Measurements from ENCODE around the gene LARP6.
A peak's percentile ranks its signal among the peaks of the same experiment; 100 is the strongest.
"Not testable (repeated sequence)": the region's sequence is repeated elsewhere in the genome, so short reads cannot be mapped to it uniquely, and the experiment has no call there.

Gene LARP6

DNA sequence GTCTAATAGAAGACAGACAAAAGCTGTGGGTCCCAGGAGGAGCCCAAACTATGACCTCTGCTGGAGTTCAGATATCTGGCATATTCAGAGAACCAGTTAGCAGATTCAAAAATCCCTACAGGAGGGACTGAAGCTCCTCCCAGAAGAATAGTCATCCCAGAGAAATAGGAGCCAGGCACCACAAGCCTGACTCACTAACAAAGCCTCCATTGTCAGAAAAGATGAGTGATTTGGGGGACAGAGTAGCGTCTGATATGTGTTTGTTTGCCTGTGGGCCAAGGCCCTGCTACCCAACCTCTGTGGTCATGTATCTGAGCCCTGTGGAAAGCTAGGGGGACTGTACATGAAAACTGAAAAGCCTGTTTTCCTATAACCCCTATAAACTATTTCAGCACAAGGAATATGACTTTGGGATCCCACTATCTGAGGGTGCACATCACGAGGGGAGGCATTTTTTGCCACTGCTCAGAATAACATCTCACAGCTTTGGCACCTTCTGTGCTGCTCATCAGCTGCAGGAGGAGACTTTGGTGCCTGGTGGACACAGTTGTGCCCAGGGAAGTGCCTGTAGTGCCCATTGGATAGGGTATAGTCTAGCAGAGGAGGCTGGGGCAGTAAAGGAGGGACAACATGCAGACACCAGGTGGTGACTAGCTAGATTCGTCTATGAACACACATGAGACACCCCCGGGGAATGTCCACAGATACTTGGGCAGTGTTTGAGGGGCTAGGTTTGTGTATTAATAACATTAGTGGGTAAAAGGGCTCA, 9.7 kb upstream of the LARP6 start:
- no peak for DNase-seq (ENCODE audit: low read depth, low spot score)
- no peak overlapping the region for H3K4me3 ChIP-seq (ENCODE audit: low read length)

GRCh38 chr15:70859998-70860397, 6.0 kb upstream of the LARP6 start:
- H3K4me3 ChIP-seq (ENCODE audit: low read length): no peak overlapping the region
- no peak for DNase-seq (ENCODE audit: low read depth, low spot score)

- DNase-seq (ENCODE audit: low read depth, low spot score): no peak
- H3K4me3 ChIP-seq (ENCODE audit: low read length): no peak overlapping the region
These were observed 5.5 kb upstream of the LARP6 start for GRCh38 chr15:70859322-70859908.

DNA sequence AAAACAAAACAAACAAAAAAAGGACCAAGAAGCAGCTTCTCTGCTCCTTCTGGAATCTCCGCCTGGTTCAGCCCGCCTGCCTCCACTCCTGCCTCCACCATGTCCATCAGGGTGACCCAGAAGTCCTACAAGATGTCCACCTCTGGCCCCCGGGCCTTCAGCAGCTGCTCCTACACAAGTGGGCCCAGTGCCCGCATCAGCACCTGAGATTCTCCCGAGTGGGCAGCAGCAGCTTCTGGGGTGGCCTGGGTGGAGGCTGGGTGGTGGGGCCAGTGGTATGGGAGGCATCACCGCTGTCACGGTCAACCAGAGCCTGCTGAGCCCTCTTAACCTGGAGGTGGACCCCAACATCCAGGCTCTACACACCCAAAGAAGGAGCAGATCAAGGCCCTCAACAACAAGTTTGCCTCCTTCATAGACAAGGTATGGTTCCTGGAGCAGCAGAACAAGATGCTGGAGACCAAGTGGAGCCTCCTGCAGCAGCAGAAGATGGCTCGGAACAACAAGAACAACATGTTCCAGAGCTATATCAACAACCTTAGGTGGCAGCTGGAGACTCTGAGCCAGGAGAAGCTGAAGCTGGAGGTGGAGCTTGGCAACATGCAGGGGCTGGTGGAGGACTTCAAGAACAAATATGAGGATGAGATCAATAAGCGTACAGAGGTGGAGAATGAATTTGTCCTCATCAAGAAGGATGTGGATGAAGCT, 4.8 kb upstream of the LARP6 start:
- not testable (repeated sequence) for DNase-seq (ENCODE audit: low read depth, low spot score); H3K4me3 ChIP-seq (ENCODE audit: low read length)

DNA sequence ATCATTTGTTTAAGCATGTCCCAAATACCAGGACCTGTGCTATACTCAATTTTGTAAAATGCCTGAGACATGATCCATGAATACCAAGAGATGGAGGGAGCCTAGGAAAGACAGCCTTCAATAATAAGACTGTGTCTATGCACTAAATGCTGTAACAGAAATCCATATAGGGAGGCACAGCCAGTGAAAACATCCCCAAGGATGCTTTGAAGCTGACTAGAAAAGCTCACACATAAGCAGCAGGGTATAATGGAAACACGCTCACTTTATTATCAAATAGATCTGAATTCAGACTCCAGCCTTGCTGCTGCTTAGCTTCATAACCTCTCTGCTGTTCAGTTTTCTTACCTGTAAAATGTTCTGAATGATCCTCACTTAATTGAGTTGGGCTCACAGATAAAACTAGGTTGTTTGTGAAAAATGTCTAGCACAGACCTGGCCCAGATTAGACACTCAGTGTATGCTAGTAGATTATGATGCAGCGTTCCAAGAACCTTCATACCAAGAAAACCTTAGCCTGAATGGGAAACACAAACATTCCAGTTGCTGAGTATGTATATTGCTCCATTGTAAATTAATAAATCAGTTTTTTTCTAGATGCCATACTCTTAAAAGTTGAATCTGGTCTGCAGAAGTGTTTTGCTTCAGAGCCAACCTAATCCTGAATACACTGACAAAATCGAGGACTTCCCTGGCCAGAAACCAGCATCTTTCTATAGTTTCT, 3.8 kb upstream of the LARP6 start:
- no peak overlapping the region for H3K4me3 ChIP-seq (ENCODE audit: low read length)
- no peak for DNase-seq (ENCODE audit: low read depth, low spot score)

GRCh38 chr15:70856884-70857561, 3.1 kb upstream of the LARP6 start:
- H3K4me3 ChIP-seq (ENCODE audit: low read length): no peak overlapping the region
- DNase-seq (ENCODE audit: low read depth, low spot score): no peak

- H3K4me3 ChIP-seq (ENCODE audit: low read length): no peak overlapping the region
- no peak for DNase-seq (ENCODE audit: low read depth, low spot score)
These were observed 2.4 kb upstream of the LARP6 start for GRCh38 chr15:70856177-70856883.

DNA sequence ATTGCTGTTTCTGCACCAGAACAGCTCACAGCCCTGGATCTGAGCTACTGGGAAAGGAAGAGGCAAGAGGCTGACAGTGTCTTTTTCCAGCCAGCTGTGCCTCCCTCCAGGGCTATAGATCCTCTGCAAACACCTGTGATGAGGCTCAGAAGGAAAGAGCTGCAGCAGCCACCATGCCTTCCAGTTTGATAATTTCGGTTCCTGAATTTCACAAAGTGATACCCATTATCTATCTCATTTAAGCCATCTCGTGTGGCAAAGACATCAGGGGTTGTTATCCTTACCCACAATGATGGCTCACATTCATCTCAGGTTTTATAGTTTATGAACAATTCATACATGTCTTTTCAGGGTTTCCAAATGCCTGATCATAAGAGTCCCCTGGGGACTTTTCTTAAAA, 1.8 kb upstream of the LARP6 start:
- no peak for DNase-seq (ENCODE audit: low read depth, low spot score)

GRCh38 chr15:70854666-70854976, 664 bp upstream of the LARP6 start:
- peak overlapping the region; percentile 54 for H3K4me3 ChIP-seq (ENCODE audit: low read length)
- DNase-seq (ENCODE audit: low read depth, low spot score): no peak

More for the DNA sequence above, 1.8 kb upstream of the LARP6 start:
- H3K4me3 ChIP-seq (ENCODE audit: low read length): no peak overlapping the region

DNA sequence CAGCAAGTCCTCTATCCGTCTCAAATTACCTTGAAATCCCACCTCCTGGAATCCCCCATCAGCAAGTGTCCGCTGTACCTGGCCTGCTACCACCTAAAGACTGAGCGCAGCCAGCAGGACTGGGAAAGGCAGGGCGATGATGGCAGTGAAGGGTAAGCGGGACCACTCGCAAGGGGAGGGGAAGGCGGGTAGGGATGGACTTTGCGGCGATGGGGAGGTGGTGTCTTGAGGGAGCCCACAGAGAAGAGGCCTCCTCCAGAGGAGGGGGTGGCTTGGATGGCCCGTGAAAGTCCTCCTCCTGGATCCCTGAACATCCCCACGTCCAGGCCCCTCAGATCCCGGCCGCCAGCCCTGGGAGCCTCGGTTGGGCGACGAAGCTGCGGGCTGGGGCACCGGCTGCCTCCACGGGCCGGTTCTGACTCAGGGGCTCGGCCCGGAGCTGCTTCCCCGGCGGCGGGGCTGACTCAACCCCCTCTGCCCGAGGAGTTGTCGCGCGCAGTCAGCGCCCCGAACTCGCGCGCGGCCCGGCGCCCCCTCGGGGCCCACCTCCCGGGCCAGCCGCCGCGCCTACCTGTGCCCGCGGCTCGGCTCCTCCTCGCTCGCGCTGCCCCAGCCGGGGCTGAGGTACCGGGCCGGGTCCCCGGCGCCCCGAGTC, 512 bp downstream of the LARP6 start:
- H3K4me3 ChIP-seq (ENCODE audit: low read length): peak overlapping the region; percentile 48
- no peak for DNase-seq (ENCODE audit: low read depth, low spot score)

GRCh38 chr15:70852501-70853317, 1.2 kb downstream of the LARP6 start:
- no peak overlapping the region for H3K4me3 ChIP-seq (ENCODE audit: low read length)
- DNase-seq (ENCODE audit: low read depth, low spot score): no peak

- DNase-seq (ENCODE audit: low read depth, low spot score): no peak
- H3K4me3 ChIP-seq (ENCODE audit: low read length): no peak overlapping the region
These were observed 2.1 kb downstream of the LARP6 start for GRCh38 chr15:70851889-70852288.

GRCh38 chr15:70845602-70846360, 8.2 kb downstream of the LARP6 start:
- H3K4me3 ChIP-seq (ENCODE audit: low read length): no peak overlapping the region
- DNase-seq (ENCODE audit: low read depth, low spot score): no peak

- H3K4me3 ChIP-seq (ENCODE audit: low read length): no peak overlapping the region
- no peak for DNase-seq (ENCODE audit: low read depth, low spot score)
These were observed 16.5 kb downstream of the LARP6 start for GRCh38 chr15:70837476-70837875.

GRCh38 chr15:70835841-70836240, 18.1 kb downstream of the LARP6 start:
- DNase-seq (ENCODE audit: low read depth, low spot score): no peak
- H3K4me3 ChIP-seq (ENCODE audit: low read length): no peak overlapping the region

- no peak for DNase-seq (ENCODE audit: low read depth, low spot score)
- no peak overlapping the region for H3K4me3 ChIP-seq (ENCODE audit: low read length)
These were observed 18.5 kb downstream of the LARP6 start for GRCh38 chr15:70835415-70835814.

DNA sequence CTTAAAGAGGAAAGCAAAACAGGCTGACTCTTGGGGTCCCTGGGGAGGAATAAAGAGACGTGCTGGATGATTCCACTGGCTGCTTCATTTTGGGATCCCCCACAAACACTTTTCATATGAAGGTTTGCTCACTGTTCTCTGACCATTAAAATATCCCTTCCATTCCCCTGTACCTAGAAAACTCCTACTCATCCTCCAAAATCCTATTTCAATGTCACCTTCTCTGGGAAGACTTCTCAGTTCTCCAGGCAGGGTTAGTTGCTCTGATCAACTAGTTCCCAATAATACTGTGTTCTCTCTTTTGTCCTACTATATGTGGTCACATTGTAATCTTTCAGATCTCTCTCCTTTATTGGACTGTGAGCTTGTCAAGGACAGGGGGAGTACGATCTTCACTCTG, 19.0 kb downstream of the LARP6 start:
- no peak overlapping the region for H3K4me3 ChIP-seq (ENCODE audit: low read length)
- DNase-seq (ENCODE audit: low read depth, low spot score): no peak
